Stimulated activated CD8-positive, alpha-beta memory T cell treated with anti-CD3 and anti-CD28 coated beads, Interleukin-4, amount 100 ng/mL, for 4 hours (primary cell): ENCODE results near the gene CACNG4.

Experiments used
- DNase-seq, 2 donors: peaks; one replicate each; pipeline ENCODE4 v3.0.0-alpha.2; 2020; ENCODE audit warnings: low read depth in 2 of 2, low spot score in 1 of 2

CACNG4 gene

GRCh38 chr17:66944351-66945146 lies 20.0 kb upstream of the CACNG4 start:
- DNase-seq, result no peak

- DNase-seq, result no peak
These were observed 19.2 kb upstream of the CACNG4 start for GRCh38 chr17:66945147-66945835.

- DNase-seq, result no peak
These were observed 18.3 kb upstream of the CACNG4 start for GRCh38 chr17:66946251-66946650.

- no peak for DNase-seq
These were observed 17.2 kb upstream of the CACNG4 start for GRCh38 chr17:66947311-66947710.

- DNase-seq, result no peak
These were observed 16.3 kb upstream of the CACNG4 start for GRCh38 chr17:66948061-66948750.

- DNase-seq, result no peak
These were observed 15.0 kb upstream of the CACNG4 start for GRCh38 chr17:66949501-66949900.

- no peak for DNase-seq
These were observed 14.2 kb upstream of the CACNG4 start for GRCh38 chr17:66950325-66950724.

- DNase-seq, result no peak
These were observed 13.5 kb upstream of the CACNG4 start for GRCh38 chr17:66950886-66951604.

- DNase-seq, result no peak
These were observed 12.9 kb upstream of the CACNG4 start for GRCh38 chr17:66951605-66951953.

GRCh38 chr17:66952031-66952524 lies 12.4 kb upstream of the CACNG4 start:
- no peak for DNase-seq

- DNase-seq, result no peak
These were observed 11.6 kb upstream of the CACNG4 start for GRCh38 chr17:66952681-66953629.

GRCh38 chr17:66953630-66954020 lies 10.9 kb upstream of the CACNG4 start:
- DNase-seq, result no peak

- DNase-seq, result no peak
These were observed 9.9 kb upstream of the CACNG4 start for GRCh38 chr17:66954632-66955031.

- no peak for DNase-seq
These were observed 8.7 kb upstream of the CACNG4 start for GRCh38 chr17:66955821-66956220.

- DNase-seq, result no peak
These were observed 7.6 kb upstream of the CACNG4 start for GRCh38 chr17:66956941-66957340.

- no peak for DNase-seq
These were observed 7.2 kb upstream of the CACNG4 start for GRCh38 chr17:66957343-66957742.

GRCh38 chr17:66957951-66958579 lies 6.4 kb upstream of the CACNG4 start:
- no peak for DNase-seq

- DNase-seq, result no peak
These were observed 4.7 kb upstream of the CACNG4 start for GRCh38 chr17:66959641-66960375.

GRCh38 chr17:66960613-66961012 lies 3.9 kb upstream of the CACNG4 start:
- no peak for DNase-seq
